Measurements from ENCODE around the gene SMR3B.

SMR3B gene

DNA sequence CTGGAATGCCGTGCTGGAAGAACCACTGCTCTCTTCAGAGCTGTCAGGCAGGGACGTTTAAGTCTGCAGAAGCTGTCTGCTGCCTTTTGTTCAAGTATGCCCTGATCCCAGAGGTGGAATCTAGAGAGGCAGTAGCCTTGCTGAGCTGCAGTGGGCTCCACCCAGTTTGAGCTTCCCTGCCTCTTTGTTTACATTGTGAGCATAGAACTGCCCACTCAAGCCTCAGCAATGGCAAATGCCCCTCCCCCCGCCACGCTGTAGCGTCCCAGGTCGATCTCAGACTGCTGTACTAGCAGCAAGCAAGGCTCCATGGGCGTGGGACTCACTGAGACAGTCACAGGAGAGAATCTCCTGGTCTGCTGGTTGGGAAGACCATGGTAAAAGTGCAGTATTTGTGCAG lies 54.3 kb downstream of the SMR3B start:
- TF ChIP-seq ZBTB7A (IDR thresholded peaks at IDR 0.05; ENCODE audit: low read depth) (no peak), FOXM1 (IDR thresholded peaks at IDR 0.05; ENCODE audit: borderline replicate concordance, low read depth) (no peak), TEAD4 (IDR thresholded peaks at IDR 0.05) (no peak), CREB1 (IDR thresholded peaks at IDR 0.05; ENCODE audit: low read depth) (no peak), TAF1 (IDR thresholded peaks at IDR 0.05; ENCODE audit: low read depth) (no peak), EGR1 (IDR thresholded peaks at IDR 0.05) (no peak), TCF12 (IDR thresholded peaks at IDR 0.05; ENCODE audit: low read depth) (no peak), EP300 (IDR thresholded peaks at IDR 0.05; ENCODE audit: borderline replicate concordance) (no peak), REST (IDR thresholded peaks at IDR 0.05; ENCODE audit: low read depth) (no peak), YY1 (IDR thresholded peaks at IDR 0.05; ENCODE audit: low read depth) (no peak), CEBPB (IDR thresholded peaks at IDR 0.05) (no peak), NFIC (IDR thresholded peaks at IDR 0.05) (no peak), RAD21 (IDR thresholded peaks at IDR 0.05; ENCODE audit: low read depth) (no peak), USF1 (IDR thresholded peaks at IDR 0.05) (no peak)
- TF ChIP-seq, protein P1, sequence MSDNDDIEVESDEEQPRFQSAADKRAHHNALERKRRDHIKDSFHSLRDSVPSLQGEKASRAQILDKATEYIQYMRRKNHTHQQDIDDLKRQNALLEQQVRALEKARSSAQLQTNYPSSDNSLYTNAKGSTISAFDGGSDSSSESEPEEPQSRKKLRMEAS (IDR thresholded peaks at IDR 0.05), result no peak
